GM10266 (cell line): ENCODE measurements around the gene OR8K1.

Experiments
- DNase-seq: peaks from one replicate; pipeline ENCODE4 v3.0.0; 2012; ENCODE audit errors: extremely low spot score
- TF ChIP-seq, protein P1 (sequence below): IDR thresholded peaks from 2 replicates; pipeline ENCODE4 v1.5.1; 2012; ENCODE audit warnings: mild to moderate bottlenecking, low read depth; ENCODE audit not compliant: control insufficient read depth, insufficient read depth; ENCODE audit errors: missing control alignments

OR8K1 gene

DNA sequence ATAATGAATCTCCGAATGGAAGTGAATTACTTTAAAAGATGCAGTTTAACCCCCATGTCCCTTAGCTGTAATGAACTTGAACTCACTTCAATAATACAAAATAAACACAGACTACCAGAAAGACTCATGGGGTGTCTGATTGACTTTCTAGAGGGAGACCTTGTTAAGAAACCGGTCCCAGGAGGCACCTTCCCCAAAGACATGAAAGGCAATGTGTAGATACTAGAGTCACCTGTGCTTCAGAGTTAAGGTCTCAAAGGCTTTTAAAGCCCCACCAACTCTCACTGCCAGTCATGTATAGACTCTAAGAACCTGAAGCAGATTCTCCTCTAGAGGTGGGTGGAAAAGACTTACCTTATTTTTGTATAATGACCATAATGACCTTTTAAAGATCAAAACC lies 8.2 kb downstream of the OR8K1 start, which contains the start of gene OR8J1:
TSS of gene OR8J1 (plus strand) at position 301 of the 400 bp plus-strand sequence. CDS start 5,956 bp downstream, outside the sequence.
- no peak for DNase-seq
- TF ChIP-seq, protein P1, sequence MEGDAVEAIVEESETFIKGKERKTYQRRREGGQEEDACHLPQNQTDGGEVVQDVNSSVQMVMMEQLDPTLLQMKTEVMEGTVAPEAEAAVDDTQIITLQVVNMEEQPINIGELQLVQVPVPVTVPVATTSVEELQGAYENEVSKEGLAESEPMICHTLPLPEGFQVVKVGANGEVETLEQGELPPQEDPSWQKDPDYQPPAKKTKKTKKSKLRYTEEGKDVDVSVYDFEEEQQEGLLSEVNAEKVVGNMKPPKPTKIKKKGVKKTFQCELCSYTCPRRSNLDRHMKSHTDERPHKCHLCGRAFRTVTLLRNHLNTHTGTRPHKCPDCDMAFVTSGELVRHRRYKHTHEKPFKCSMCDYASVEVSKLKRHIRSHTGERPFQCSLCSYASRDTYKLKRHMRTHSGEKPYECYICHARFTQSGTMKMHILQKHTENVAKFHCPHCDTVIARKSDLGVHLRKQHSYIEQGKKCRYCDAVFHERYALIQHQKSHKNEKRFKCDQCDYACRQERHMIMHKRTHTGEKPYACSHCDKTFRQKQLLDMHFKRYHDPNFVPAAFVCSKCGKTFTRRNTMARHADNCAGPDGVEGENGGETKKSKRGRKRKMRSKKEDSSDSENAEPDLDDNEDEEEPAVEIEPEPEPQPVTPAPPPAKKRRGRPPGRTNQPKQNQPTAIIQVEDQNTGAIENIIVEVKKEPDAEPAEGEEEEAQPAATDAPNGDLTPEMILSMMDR: no peak

DNA sequence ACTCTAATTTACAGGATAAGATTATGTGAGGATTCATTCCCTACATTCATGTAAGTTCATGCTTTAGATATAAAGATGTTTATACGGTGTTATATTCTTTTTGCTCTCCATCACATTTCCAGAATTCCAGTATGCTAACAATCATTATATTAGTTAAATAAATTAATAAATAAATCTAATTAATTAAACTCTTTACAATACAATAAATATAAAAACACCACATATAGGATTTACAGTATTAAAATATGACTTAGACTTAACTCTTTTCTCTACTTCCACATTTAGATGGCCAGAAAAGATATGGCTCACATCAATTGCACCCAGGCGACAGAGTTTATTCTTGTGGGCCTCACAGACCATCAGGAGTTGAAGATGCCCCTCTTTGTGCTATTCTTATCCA lies 29.5 kb downstream of the OR8K1 start, which contains the start of gene OR8U1:
TSS of gene OR8U1 (plus strand) at position 301 of the 400 bp plus-strand sequence. CDS start at position 301, 0 bp downstream.
- TF ChIP-seq, protein P1: no peak
- no peak for DNase-seq

DNA sequence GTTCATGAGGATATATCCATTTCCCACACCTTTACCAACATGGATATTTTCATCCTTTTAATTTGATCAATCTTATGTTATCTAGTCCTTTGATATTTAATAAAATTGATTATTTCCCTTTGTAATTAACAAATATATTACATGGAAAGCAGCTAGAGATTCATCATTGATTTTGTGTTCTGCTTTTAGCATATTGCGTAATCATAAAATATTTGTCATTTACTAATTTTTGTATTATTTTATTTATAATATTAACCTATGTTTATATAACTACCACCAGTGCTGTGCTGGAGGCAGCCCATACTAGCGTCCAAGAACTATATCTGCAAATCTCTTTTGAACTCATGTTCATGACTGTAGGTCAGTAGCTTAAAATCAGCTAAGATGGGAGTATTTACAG lies 34.3 kb downstream of the OR8K1 start:
- DNase-seq: no peak
- TF ChIP-seq, protein P1: no peak

DNA sequence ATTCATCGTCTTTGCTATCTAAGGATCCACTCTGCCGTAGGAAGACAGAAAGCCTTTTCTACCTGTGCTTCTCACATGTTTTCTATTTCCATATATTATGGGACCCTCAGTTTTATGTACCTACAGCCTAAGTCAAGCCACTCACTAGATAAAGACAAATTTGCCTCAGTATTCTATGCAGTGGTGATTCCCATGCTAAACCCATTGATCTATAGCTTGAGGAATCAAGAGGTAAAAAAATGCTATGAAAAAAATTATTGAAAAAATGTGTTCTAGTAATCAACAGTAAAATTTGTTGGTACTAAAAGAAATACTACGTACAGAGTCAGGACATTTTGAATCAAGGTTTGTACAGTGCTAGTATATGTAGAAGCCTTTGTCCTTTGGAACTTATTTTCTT lies 48.5 kb downstream of the OR8K1 start:
- no peak for DNase-seq
- TF ChIP-seq, protein P1: no peak

DNA sequence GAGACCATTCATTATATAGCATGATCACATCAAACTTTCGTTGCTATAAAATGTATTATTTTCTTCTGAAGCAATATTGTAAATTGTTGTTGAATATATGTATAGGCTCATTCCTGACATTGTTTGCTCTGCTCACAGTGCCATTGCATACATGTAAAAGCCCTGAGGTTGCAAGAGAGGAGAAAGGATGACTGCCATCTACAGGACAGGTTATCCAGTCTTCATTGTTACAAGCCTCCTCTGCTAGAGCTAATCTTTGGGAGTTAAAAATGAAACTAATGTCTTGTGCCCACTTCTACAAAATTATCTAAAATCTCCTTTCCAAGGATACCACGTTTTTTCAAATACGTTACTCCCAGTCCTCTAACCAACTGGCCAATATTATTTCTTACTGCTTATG lies 50.2 kb downstream of the OR8K1 start:
- DNase-seq: no peak
- TF ChIP-seq, protein P1: no peak
